HG03196 (cell line): ENCODE measurements around the gene TMEM132C.

Experiments used
- ATAC-seq: cut with Tn5 transposase; IDR thresholded peaks from one replicate; pipeline ENCODE4 v1.9.1; 2021; ENCODE audit not compliant: unreplicated experiment

The TMEM132C gene

DNA sequence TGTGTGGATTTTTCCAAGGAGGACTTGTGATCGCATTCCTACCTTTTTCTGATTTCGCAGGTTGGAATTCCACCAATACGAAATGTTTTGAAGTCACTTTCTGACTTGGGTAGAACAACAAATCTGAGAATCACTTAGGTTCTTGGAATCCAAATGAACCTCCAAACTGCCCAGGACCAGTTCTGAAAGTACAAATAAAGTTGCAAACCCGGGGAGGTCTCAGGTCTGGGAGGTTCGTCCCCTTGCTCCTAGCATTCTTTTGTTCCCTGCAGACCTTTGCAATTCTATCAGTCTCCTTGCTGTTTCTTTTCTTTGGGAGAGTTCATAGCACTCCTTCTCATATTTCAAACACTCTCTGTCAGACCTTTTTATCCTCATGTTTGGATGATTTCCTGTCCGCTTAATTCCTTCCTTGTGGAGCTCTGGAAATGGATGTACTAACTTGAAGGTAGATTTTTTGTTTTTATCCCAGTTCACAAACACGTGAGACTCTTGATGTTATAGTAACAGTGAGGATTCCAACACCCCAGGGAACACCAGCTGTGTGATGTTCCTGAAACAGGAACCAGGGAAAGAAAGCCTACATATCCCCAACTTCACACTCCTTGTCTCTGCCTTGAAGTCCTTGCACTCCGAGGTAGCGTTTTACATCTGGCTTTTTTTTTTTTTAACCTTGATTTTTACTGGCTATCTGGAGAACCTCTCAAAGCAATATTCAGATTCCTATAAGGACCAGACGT, 70.6 kb downstream of the TMEM132C start:
- ATAC-seq, result no peak

DNA sequence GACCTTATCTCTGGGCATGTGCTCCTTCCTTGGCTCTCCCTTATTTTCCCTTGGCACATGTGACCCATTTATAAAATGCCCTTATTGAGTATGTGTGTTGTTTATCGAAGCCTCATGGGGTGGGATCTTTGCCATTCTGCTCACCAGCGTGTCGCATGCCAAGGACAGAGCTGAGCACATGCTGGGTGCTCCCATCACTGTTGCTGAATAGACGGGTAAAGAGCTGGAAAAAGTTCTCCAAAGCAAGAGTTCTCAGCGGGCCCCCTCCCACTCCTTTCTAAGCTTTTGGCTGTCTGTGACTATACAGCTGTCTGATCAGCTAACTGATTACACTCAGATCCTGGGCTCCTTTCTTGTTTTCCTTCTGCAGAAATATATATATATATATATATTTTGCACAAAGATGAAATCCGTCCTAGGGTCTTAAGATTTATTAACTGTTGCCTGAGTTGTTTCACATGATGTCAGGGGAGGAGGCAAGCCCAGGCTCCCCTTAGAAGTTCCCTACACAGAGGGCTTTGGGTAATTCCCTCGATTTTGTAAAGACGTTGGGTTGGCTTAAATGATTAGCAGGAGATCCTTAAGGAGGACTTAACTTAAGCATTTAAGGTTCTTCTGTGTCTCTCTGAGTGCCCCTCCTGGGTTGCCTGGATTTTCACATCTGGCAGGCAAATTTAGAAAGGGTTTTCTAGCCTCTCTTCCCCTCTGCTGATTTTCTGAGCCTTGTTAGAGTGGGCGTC, 71.6 kb downstream of the TMEM132C start:
- no peak for ATAC-seq

DNA sequence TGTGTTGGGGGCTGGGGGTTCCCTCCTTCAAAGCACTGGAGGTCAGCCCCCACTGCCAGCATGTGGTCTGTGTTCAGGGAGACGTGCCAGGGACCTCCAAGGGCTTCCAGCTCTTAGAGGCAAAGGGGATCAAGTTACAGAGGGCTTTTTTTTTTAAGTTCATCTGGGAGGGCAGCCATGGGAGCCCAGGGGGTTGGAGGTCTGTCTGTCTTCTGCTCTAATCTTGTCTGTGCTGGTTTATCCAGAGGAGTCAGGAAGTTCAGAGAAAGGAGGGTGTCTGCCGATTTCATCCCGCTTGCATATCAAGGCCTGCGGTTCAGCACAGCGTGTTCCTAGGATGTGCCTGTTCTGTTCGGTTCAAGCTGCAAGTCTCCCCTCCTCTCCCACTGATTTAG, 72.2 kb downstream of the TMEM132C start:
- no peak for ATAC-seq

DNA sequence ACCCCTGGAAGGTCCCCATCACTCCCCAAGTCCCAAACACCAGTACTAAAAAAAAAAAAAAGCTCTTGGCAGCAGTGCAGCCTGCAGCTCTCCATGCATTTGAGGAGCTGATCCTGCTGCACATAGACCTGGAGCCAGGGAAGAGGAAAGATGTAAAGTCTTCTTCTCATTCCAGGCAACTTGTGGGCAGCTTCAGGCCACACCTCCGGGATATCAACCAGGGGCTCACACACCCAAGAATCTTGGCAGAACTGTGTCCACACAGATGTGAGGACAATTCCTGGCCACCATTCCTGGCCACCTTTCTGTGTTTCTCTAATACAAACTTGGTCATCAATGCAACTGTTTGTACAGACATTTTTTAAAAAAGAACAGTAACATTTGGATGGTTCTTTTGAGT, 72.7 kb downstream of the TMEM132C start:
- ATAC-seq, result no peak

DNA sequence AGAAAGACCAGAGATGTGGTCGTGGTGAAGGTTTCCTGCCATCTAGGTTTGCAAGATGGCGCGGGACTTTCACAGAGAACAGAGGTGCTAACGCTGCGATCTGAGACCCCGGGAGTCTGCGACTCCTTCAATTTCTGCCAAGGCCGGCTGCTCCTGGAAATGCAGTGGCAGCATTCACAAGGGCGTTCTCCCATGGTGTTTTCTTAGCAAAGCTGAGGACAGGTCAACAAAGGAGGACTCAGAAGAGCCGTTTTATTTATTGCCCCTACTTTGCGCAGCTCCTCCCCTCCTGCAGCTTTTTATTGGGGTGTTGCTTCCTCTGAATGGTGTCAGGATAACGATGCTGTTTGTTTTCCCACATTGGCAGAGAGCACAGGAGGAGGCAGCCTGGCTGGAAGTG, 86.3 kb downstream of the TMEM132C start:
- no peak for ATAC-seq

DNA sequence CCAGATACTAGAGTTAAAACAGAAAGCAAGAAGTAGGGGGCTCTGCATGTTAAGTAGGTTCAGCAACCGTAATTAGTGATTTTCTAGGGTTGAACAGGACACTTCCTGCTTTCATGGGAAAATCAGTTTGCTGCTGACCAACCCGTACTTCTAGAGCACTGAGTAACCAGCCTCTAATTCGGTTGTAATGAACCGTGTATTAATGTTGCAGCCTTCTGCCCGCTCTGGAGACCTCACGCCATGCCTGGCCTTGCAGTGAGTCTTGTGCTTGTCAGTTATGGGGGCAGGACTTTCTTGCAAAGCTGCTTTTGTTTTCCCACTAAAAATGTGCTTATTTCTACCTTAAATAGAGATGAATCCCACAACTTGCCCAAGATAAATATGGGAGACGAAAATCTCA, 89.6 kb downstream of the TMEM132C start:
- ATAC-seq, result no peak

DNA sequence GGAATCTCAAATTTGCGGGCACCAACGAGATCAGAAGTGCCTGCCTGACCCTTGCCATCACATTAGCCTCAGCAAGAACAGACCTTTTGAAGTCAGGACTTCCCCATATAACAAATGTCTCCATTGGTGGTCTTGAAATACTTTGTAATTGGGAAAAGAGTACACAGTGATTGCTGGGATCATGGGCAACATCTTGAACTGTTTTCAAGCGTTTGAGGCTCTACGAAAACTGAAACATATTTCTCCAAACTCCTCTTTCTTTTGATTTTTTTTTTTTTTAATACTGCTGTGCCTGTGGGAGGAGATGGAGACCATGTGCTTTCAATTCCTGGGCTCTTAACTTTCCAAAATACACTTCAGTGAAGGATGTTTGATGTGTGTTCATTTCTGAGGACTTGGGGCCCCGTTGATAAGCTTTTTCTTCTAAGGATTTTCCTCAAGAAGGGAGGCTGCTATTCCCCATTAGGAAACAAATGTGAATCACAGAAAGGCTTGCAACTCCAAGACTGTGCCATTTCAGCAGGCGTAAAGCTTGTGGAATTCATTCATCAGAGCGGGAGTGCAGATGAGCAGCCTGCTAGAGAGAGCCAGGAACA, 94.5 kb downstream of the TMEM132C start:
- no peak for ATAC-seq

DNA sequence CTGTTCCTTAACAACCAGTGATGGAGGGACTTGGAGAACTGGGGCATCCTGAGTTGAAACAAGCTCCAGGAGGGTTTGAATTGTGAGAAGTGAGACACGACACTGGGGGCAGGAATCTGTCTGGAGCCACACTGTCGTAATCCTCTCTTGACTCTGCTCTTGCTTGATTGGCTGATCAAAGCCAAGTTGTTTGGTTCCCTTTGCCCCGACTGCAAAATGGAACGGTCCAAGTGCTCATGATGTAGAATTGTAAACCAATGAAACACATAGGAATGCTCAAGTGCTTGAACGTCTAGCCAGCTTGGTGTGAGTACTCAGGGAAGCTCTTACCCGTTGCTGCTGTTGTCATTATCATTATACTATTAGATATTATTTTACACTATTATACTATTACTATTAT, 98.1 kb downstream of the TMEM132C start:
- no peak for ATAC-seq

DNA sequence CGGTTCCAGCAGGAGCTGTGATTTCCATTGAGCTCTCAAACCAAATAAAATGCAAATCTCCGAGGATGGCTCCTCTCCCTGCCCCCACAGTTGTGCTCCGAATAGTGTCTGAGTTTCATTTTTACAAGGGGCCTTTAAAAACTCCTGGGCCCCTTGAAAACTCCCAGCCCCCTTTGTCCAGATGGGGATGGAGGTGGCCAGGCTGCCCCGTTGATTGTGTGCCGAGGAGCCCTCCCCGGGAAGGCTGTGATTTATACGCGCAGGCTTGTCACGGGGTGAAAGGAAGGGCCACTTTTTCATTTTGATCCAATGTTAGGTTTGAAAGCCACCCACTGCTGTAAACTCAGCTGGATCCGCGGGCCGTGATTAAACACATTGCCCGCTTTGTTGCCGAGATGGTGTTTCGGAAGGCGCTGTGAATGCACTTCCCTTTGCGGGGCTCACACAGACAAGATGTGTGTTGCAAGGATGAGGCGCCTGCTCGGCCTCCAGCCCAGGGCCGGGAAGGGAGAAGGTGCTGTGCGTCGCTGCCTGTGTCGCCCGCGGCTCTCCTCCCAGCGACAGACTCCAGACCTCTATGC, 98.8 kb downstream of the TMEM132C start:
- ATAC-seq, result no peak

DNA sequence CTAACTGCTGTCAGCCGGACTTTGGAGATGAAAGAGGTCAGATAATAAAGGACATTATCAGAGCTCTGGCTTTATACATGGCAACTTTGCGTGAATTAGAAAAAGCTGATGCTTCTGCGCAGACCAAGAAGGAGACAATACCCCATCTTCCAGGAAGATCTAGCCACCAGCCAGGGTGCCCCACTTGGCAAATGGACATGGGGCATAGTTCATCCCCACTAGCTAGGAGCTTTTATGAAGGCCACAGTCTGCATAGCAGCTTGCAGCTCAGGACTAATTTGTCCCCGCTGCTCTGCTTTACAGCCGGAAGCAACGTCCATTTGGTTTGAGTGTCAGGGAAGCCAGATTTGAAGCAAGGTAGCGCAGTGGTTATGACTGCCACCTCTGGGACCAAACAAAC, 101.0 kb downstream of the TMEM132C start:
- ATAC-seq, result no peak

DNA sequence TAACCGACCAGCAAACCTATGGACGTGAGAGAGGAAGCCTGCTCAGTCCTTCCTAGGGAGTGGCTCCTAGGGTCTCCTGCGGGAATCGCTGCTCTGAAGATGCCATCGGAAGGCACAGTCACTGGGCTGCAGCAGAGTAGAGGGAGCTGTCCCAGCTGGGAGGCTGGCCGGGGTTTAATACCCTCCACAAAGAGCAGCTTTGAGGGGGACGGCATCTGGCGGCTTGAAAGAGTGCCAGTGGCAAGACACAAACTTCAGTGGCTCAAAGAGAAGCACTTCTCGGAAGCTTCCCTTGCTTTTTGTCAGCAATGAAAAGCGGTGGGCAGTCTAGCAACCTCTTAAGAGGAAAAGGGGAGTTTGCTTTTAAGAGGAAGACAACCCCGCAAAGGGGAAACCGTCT, 114.6 kb downstream of the TMEM132C start:
- ATAC-seq, result no peak

DNA sequence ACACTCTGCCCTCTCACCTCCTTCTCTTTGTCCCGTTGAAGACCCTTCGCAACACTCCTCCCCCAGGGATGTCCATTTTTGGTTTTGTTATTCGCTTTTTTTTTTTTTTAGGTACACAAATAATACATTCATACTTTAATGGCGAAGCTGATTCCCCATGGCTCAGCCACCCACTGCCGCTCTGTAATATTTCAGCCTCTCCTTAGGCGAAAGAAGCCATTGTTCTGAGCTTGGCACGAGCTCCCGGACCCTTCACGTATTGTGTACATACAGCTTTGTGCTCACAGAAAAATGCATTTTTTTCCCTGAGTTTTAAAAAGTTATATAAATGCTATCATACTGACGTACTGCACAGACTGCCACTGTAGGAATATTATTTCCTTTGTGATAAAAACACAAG, 115.0 kb downstream of the TMEM132C start:
- ATAC-seq, result no peak

DNA sequence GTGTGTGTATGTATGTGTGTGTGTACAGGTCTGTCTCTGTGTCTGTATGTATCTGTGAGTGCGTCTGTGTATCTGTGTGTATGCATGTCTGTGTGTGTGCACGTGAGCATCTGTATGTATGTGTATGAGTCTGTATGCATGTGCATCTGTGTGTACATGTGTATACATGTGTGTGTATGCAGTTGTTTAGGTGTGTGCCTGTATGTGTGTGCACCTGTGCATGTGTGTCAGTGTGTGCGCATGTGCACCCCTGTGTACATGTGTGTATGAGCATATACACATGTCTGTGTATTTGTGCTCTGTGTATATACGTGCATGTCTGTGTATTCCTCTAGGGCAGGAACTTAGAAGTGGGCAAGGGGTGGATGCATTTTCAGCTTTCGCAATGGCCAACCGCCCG, 116.0 kb downstream of the TMEM132C start:
- ATAC-seq, result no peak

DNA sequence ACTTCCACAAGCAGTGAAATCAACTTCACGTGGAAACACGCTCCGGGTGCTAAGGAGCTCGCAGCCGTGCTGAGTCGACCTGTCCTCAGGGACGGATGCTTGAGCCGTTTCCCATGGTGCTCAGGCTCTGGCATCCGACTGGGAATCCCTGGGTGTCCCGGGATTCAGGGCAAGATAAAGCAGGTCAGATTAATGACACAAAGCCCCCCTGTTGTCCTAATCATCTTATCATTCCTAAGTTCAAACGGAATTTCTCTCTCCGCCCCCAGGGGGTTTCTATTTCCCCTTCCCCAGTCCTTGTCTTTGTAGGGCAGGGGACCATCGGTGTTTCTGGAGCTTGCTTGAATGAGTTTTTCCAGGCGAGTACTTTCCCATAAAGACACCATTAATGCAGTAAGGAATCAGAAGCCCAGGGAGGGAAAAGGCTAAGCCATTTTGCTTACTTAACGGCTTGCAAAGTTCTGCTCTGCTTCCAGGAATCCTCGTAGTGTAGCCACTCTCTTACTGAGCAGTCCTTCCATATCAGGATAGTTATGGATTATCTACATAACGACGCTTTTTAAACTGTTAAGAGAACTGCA, 116.5 kb downstream of the TMEM132C start:
- no peak for ATAC-seq

DNA sequence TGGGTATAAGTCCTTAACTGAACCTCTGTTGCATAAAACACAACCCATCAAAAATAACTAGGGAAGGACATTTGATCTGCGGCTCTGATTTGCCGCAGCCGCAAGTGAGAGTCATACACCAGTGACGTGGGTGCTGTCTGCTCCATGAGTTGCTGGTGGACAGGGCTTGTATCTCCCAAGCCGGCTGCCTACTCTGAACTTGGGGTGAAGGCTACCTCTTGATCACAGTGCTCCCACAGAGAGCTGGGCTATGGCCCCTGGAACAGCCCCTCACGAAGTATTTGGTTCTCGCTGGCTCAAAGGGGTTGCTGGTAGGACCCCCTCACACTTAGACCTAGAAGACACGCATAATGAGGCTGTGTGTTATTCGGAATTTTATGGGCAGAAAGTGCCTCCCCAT, 118.8 kb downstream of the TMEM132C start:
- no peak for ATAC-seq

DNA sequence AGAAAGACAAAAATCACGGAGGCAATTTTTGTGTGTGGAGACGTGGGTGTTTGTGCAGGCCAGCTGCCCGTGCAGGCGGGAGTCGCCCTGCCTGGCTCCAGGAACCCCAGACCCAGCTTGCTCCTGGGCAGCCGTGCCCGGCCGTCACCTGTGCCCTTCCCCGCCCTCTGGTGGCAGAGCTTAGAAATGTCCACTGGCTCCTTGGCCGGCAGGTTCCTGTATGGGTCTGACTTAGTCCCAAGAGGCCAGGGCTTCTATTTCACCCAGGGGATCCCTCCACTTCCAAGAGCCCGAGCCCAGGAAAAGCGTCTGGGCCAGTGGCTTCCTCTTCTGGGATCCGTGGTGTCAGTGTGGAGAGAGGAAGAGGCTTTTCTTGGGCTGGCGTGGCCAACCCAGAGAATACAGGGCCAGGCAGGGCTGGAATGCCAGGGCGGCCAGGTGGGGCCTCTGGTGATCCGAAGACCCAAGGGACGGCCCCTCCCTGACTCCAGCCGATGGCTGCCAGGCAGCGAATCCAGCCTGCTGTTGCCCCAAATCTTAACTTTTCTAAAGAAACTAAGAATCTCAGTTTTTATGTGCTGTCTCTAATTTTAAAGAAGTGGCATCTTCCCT, 120.9 kb downstream of the TMEM132C start:
- ATAC-seq, result no peak

DNA sequence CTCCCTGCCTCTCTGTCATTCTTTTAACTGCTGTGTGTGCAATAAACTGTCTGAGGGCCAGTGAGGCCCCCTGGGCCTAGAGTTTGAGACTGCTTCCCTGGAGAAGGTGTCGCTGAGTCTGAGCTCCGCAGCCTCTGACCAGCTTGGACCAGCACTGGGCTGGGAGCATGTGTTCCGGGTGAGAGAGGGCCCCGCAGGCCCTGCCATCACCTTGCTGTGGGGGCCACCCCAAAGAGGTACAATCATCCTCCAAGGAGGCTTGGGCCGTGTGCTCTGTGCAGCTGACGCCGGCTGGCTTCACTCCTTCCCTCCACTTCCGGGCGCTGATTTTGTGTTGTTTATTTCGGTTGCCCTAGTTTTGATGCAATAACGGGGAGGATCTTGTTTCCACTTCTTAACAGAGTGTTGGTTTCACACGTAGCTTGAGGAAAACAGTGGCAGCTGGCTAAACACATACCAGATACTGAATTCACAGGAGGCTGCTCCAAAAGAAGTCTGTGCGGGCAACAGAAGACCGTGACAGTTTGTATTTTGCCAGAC, 121.6 kb downstream of the TMEM132C start:
- no peak for ATAC-seq

DNA sequence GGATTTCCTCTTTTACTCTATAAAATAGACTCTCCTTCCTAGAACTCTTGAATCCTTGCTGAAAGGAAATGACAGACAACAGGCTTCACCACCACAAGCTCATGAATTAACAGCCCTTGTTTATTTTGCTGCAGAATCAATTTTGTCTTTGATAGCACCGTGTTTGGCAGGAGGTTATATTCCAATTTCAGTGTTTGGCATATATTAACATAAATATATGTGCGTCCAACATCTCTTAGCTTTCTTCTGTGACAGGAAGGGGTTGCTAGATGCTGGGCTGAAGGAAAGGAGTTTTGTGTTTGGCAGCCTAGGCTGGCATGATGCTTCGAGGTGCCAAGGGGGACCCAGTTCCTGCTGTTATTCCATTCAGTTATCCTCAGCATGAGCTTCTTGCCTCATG, 126.4 kb downstream of the TMEM132C start:
- ATAC-seq, result no peak

DNA sequence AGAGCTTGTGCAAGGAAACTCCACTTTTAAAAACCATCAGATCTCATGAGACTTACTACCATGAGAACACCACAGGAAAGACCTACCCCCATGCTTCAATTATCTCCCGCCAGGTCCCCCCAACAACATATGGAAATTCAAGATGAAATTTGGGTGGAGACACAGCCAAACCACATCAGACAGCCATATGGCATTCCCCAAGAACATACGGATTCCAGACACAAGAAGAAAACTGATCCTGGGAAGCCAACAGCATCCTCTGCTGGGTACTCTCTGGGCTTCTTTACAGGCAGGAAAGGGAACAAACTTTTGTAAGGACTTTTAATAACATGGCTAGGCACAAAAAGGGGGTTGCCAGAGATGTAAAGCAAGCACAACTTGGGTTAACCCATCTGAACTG, 127.2 kb downstream of the TMEM132C start:
- no peak for ATAC-seq

DNA sequence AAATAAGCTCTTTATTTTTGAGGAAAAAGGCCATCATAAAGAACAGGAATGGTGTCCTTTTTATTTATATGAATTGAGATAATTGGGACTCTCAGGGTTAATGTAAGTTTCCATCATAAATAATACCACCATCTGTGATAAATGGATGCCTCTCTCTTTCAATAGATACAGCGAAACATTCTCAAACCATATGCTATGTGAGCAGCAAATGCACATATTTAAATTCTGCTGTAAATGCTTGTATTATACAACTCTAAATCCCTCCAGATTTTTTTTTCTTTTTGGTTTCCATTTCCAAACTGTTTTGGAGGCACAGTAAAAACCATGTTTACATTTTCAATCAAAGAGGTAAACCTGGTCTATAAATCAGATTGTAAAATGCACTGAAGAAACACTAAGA, 132.3 kb downstream of the TMEM132C start:
- no peak for ATAC-seq
